Measurements from ENCODE around the gene ATP11A. TPM values are rescaled to one million over a fixed set of nuclear protein-coding genes. Genes with fewer than 3 reads are reported as not detected.
A peak's percentile ranks its signal among the peaks of the same experiment; 100 is the strongest.

ATP11A gene
- total and polyA plus RNA-seq, 2 experiments from 2014 or later = 12.3 to 52.6 TPM

DNA sequence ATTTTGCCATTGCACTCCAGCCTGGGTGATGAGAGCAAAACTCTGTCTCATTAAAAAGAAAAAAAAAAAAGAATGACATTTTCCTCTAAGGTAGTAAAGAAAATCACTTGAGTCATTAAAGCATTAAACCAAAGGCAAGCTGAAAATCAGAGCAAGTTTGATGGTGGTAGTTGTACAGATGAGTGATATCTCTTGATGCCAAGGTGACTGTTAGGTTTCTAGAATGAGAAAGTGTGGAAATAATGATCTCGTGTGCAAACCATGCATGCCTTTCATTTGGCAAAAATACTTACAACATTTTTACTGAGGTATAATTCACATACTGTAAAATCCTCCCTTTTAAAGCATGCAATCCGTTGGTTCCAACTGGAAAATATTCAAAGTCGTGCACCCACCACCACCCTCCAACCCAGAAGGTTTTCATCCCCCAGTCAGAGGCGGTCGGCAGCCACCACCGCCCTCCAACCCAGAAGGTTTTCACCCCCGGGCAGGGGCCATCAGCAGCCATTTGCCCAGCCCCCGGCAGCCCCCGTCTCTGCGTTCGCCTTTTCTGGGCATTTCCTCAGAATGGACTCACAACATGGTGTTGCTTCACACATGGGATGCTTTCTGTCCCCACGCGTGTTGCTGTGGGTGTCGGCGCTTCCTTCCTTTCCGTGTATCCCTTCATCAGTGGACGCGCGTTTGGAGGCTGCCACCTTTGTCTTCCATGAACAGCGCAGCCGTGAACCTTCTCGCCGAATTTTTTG lies 90.2 kb downstream of the ATP11A start (continued):
- TF ChIP-seq CREB1 (CRISPR knock-in tag; IDR thresholded peaks at IDR 0.05; ENCODE audit: low read depth) (no peak), ZNF114 (CRISPR knock-in tag; IDR thresholded peaks at IDR 0.05) (no peak), STAT1 (IDR thresholded peaks at IDR 0.05; ENCODE audit: unreplicated experiment) (no peak), EZH2 (IDR thresholded peaks at IDR 0.05; ENCODE audit: low read depth, unreplicated experiment) (no peak)

DNA sequence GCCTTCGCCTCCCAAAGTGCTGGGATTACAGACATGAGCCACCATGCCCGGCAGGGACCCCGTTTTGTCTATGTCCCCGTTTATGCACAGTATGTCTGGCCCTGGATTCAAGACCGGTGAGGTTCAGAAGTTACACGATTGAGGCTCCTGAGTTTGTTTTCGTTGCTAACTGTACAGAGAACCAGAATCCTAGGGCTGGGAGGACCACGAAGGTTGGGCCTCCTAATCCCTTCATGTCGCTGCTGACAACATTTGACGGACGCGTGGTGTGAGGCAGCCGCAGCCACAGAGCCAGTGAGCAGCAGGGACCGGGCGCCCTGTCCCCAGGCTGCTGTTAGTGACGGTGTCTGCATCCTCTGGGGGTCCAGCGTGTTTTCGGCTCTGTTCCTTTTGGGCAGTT lies 91.4 kb downstream of the ATP11A start:
- Histone ChIP-seq H3K36me3 (ENCODE audit: insufficient read depth) (no peaks in the 10 kb centered on the region), H3K27ac (ENCODE audit: low read depth) (no peak overlapping the region), H3K4me2 (no peak overlapping the region), H3F3A (replicated peaks; ENCODE audit: low read depth) (no peaks in the 10 kb centered on the region), H3K9me2 (ENCODE audit: insufficient read depth) (no peaks in the 10 kb centered on the region), H3K4me1 (ENCODE audit: insufficient read depth) (peaks cover 13% of the 10 kb centered on the region), H3K79me2 (replicated peaks; ENCODE audit: insufficient read depth) (peaks cover 60% of the 10 kb centered on the region), H2AFZ (no peak overlapping the region), H3K27me3 (ENCODE audit: insufficient read depth) (no peaks in the 10 kb centered on the region), H3K4me3 (no peak overlapping the region), H4K20me1 (replicated peaks; ENCODE audit: insufficient read depth) (no peaks in the 10 kb centered on the region; the same call in none of the 2 replicates)
- Mint-ChIP-seq H3K27ac (0 out of 2 replicates have a peak overlapping the region, but pooled peaks have one; percentile 59), H3K4me3 (no peak overlapping the region), H3K4me1 (peaks cover 41% of the 10 kb centered on the region), H3K36me3 (ENCODE audit: low read depth) (peaks cover 33% of the 10 kb centered on the region), H3K9me3 (peaks cover 5% of the 10 kb centered on the region; the same call in 2 of the 3 replicates), H3K27me3 (ENCODE audit: insufficient read depth, low read depth, poor library complexity) (peaks cover 21% of the 10 kb centered on the region)
- ATAC-seq (no peak), DNase-seq (ENCODE audit: low spot score) (no peak)
- TF ChIP-seq ZNF114 (CRISPR knock-in tag; IDR thresholded peaks at IDR 0.05) (no peak), ZNF331 (CRISPR knock-in tag; IDR thresholded peaks at IDR 0.05; ENCODE audit: low read depth) (no peak), NANOG (IDR thresholded peaks at IDR 0.05; ENCODE audit: borderline replicate concordance) (no peak), STAT1 (IDR thresholded peaks at IDR 0.05; ENCODE audit: unreplicated experiment) (no peak), POLR2AphosphoS5 (IDR thresholded peaks at IDR 0.05; ENCODE audit: low read depth) (no peak), CREB1 (CRISPR knock-in tag; IDR thresholded peaks at IDR 0.05; ENCODE audit: low read depth) (no peak), EZH2 (IDR thresholded peaks at IDR 0.05; ENCODE audit: low read depth, unreplicated experiment) (no peak)
- TF ChIP-seq, protein P1, sequence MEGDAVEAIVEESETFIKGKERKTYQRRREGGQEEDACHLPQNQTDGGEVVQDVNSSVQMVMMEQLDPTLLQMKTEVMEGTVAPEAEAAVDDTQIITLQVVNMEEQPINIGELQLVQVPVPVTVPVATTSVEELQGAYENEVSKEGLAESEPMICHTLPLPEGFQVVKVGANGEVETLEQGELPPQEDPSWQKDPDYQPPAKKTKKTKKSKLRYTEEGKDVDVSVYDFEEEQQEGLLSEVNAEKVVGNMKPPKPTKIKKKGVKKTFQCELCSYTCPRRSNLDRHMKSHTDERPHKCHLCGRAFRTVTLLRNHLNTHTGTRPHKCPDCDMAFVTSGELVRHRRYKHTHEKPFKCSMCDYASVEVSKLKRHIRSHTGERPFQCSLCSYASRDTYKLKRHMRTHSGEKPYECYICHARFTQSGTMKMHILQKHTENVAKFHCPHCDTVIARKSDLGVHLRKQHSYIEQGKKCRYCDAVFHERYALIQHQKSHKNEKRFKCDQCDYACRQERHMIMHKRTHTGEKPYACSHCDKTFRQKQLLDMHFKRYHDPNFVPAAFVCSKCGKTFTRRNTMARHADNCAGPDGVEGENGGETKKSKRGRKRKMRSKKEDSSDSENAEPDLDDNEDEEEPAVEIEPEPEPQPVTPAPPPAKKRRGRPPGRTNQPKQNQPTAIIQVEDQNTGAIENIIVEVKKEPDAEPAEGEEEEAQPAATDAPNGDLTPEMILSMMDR (conservative IDR thresholded peaks at IDR 0.05; ENCODE audit: low read depth in 2 of 2) = no peak
- TF ChIP-seq, protein P2, sequence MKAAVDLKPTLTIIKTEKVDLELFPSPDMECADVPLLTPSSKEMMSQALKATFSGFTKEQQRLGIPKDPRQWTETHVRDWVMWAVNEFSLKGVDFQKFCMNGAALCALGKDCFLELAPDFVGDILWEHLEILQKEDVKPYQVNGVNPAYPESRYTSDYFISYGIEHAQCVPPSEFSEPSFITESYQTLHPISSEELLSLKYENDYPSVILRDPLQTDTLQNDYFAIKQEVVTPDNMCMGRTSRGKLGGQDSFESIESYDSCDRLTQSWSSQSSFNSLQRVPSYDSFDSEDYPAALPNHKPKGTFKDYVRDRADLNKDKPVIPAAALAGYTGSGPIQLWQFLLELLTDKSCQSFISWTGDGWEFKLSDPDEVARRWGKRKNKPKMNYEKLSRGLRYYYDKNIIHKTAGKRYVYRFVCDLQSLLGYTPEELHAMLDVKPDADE (IDR thresholded peaks at IDR 0.05) = no peak
- TF ChIP-seq, protein P3, sequence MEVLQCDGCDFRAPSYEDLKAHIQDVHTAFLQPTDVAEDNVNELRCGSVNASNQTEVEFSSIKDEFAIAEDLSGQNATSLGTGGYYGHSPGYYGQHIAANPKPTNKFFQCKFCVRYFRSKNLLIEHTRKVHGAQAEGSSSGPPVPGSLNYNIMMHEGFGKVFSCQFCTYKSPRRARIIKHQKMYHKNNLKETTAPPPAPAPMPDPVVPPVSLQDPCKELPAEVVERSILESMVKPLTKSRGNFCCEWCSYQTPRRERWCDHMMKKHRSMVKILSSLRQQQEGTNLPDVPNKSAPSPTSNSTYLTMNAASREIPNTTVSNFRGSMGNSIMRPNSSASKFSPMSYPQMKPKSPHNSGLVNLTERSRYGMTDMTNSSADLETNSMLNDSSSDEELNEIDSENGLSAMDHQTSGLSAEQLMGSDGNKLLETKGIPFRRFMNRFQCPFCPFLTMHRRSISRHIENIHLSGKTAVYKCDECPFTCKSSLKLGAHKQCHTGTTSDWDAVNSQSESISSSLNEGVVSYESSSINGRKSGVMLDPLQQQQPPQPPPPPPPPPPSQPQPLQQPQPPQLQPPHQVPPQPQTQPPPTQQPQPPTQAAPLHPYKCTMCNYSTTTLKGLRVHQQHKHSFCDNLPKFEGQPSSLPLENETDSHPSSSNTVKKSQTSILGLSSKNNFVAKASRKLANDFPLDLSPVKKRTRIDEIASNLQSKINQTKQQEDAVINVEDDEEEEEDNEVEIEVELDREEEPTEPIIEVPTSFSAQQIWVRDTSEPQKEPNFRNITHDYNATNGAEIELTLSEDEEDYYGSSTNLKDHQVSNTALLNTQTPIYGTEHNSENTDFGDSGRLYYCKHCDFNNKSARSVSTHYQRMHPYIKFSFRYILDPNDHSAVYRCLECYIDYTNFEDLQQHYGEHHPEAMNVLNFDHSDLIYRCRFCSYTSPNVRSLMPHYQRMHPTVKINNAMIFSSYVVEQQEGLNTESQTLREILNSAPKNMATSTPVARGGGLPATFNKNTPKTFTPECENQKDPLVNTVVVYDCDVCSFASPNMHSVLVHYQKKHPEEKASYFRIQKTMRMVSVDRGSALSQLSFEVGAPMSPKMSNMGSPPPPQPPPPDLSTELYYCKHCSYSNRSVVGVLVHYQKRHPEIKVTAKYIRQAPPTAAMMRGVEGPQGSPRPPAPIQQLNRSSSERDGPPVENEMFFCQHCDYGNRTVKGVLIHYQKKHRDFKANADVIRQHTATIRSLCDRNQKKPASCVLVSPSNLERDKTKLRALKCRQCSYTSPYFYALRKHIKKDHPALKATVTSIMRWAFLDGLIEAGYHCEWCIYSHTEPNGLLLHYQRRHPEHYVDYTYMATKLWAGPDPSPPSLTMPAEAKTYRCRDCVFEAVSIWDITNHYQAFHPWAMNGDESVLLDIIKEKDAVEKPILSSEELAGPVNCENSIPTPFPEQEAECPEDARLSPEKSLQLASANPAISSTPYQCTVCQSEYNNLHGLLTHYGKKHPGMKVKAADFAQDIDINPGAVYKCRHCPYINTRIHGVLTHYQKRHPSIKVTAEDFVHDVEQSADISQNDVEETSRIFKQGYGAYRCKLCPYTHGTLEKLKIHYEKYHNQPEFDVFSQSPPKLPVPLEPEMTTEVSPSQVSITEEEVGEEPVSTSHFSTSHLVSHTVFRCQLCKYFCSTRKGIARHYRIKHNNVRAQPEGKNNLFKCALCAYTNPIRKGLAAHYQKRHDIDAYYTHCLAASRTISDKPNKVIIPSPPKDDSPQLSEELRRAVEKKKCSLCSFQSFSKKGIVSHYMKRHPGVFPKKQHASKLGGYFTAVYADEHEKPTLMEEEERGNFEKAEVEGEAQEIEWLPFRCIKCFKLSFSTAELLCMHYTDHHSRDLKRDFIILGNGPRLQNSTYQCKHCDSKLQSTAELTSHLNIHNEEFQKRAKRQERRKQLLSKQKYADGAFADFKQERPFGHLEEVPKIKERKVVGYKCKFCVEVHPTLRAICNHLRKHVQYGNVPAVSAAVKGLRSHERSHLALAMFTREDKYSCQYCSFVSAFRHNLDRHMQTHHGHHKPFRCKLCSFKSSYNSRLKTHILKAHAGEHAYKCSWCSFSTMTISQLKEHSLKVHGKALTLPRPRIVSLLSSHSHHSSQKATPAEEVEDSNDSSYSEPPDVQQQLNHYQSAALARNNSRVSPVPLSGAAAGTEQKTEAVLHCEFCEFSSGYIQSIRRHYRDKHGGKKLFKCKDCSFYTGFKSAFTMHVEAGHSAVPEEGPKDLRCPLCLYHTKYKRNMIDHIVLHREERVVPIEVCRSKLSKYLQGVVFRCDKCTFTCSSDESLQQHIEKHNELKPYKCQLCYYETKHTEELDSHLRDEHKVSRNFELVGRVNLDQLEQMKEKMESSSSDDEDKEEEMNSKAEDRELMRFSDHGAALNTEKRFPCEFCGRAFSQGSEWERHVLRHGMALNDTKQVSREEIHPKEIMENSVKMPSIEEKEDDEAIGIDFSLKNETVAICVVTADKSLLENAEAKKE (CRISPR knock-in tag; IDR thresholded peaks at IDR 0.05) = no peak
- TF ChIP-seq, protein P4, sequence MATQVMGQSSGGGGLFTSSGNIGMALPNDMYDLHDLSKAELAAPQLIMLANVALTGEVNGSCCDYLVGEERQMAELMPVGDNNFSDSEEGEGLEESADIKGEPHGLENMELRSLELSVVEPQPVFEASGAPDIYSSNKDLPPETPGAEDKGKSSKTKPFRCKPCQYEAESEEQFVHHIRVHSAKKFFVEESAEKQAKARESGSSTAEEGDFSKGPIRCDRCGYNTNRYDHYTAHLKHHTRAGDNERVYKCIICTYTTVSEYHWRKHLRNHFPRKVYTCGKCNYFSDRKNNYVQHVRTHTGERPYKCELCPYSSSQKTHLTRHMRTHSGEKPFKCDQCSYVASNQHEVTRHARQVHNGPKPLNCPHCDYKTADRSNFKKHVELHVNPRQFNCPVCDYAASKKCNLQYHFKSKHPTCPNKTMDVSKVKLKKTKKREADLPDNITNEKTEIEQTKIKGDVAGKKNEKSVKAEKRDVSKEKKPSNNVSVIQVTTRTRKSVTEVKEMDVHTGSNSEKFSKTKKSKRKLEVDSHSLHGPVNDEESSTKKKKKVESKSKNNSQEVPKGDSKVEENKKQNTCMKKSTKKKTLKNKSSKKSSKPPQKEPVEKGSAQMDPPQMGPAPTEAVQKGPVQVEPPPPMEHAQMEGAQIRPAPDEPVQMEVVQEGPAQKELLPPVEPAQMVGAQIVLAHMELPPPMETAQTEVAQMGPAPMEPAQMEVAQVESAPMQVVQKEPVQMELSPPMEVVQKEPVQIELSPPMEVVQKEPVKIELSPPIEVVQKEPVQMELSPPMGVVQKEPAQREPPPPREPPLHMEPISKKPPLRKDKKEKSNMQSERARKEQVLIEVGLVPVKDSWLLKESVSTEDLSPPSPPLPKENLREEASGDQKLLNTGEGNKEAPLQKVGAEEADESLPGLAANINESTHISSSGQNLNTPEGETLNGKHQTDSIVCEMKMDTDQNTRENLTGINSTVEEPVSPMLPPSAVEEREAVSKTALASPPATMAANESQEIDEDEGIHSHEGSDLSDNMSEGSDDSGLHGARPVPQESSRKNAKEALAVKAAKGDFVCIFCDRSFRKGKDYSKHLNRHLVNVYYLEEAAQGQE (IDR thresholded peaks at IDR 0.05; ENCODE audit: unreplicated experiment) = no peak

All from GM23338 (cell line).